Loucy (cell line): ENCODE results near the gene NKX2-3.

Experiments used
- H2AFZ ChIP-seq: fragments of 200-600 bp; sonication (generic); 2 replicates; pipeline ENCODE4 v1.6.0; 2016; ENCODE audit warnings: antibody characterized with exemption, mild to moderate bottlenecking, low read length, moderate library complexity
- H3F3A ChIP-seq: fragments of 200-600 bp; 2 replicates; pipeline ENCODE4 v1.6.0; 2016; ENCODE audit warnings: antibody characterized with exemption, low read depth, mild to moderate bottlenecking
- H3K27me3 ChIP-seq: fragments of 200-600 bp; sonication (generic); 2 replicates; pipeline ENCODE4 v1.6.1; 2014; ENCODE audit warnings: low read length, mild to moderate bottlenecking; ENCODE audit not compliant: insufficient read depth, poor library complexity, severe bottlenecking
- H3K36me3 ChIP-seq: fragments of 200-600 bp; sonication (generic); 2 replicates; pipeline ENCODE4 v1.6.1; 2016; ENCODE audit warnings: low read length; ENCODE audit not compliant: insufficient read depth
- H3K4me1 ChIP-seq: fragments of 200-600 bp; sonication (generic); 2 replicates; pipeline ENCODE4 v1.5.1; 2014; ENCODE audit warnings: low read length, mild to moderate bottlenecking; ENCODE audit not compliant: insufficient read depth, poor library complexity, severe bottlenecking
- H3K4me2 ChIP-seq: fragments of 200-600 bp; sonication (generic); 2 replicates; pipeline ENCODE4 v1.6.0; 2014; ENCODE audit warnings: antibody characterized with exemption, low read length, low read depth, mild to moderate bottlenecking; ENCODE audit not compliant: poor library complexity, severe bottlenecking
- H3K4me3 ChIP-seq: fragments of 200-600 bp; sonication (generic); 2 replicates; pipeline ENCODE4 v1.5.1; 2014; ENCODE audit warnings: low read length, mild to moderate bottlenecking, mixed read lengths; ENCODE audit not compliant: poor library complexity, severe bottlenecking
- H3K79me2 ChIP-seq: fragments of 200-600 bp; sonication (generic); 2 replicates; pipeline ENCODE4 v1.6.1; 2014; ENCODE audit warnings: low read length; ENCODE audit not compliant: insufficient read depth
- H3K9ac ChIP-seq: fragments of 200-600 bp; sonication (generic); 2 replicates; pipeline ENCODE4 v1.6.0; 2014; ENCODE audit warnings: mild to moderate bottlenecking, low read depth, low read length, moderate library complexity; ENCODE audit not compliant: poor library complexity, severe bottlenecking
- H3K9me2 ChIP-seq: fragments of 200-600 bp; sonication (generic); replicated peaks from 2 replicates; pipeline ENCODE4 v1.6.1; 2016; ENCODE audit warnings: low read depth, low read length, mixed read lengths
- H3K9me3 ChIP-seq: fragments of 200-600 bp; sonication (generic); 2 replicates; pipeline ENCODE4 v1.6.1; 2014; ENCODE audit warnings: mild to moderate bottlenecking, antibody characterized with exemption, low read length, low read depth; ENCODE audit not compliant: insufficient read depth
- H4K20me1 ChIP-seq: fragments of 200-600 bp; sonication (generic); 2 replicates; pipeline ENCODE4 v1.6.0; 2014; ENCODE audit warnings: antibody characterized with exemption, low read length, mild to moderate bottlenecking; ENCODE audit not compliant: insufficient read depth, poor library complexity, severe bottlenecking
- EZH2phosphoT487 ChIP-seq: fragments of 200-600 bp; IDR thresholded peaks from 2 replicates; pipeline ENCODE4 v1.6.1; 2018; ENCODE audit warnings: antibody characterized with exemption, mild to moderate bottlenecking, moderate library complexity, borderline replicate concordance
- TF ChIP-seq, protein P1 (sequence below): fragments of 200-600 bp; sonication (generic); conservative IDR thresholded peaks from 2 replicates; pipeline ENCODE4 v1.5.1; 2014; ENCODE audit warnings: mild to moderate bottlenecking, antibody characterized with exemption, low read length

NKX2-3 gene

DNA sequence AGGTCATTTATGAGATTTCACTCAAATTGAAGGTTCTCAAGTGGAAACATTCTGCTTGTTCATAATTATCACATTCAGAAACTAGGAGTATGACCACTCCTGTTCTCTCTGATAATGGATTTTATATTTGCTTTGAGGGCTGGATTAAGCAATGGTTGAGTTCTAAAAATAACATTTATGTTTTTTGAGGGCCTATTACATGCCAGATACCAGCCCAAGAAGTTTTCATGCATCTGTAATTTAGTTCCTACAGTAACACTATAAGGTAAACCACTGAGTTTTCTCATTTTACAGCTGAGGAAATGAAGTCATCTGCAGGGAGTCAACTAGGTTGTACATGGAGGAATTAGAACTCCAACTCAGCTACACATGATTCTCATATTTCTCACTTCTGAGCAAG, 25.5 kb upstream of the NKX2-3 start:
- Histone ChIP-seq H3K4me1 (no peaks in the 10 kb centered on the region), H4K20me1 (no peaks in the 10 kb centered on the region), H3K4me3 (no peak overlapping the region), H2AFZ (no peak overlapping the region), H3K36me3 (no peaks in the 10 kb centered on the region), H3K9ac (no peak overlapping the region), H3K4me2 (no peak overlapping the region), H3K27me3 (no peaks in the 10 kb centered on the region), H3K9me3 (no peaks in the 10 kb centered on the region), H3K9me2 (no peaks in the 10 kb centered on the region), H3K79me2 (no peaks in the 10 kb centered on the region), H3F3A (no peaks in the 10 kb centered on the region)
- TF ChIP-seq EZH2phosphoT487, result no peak
- TF ChIP-seq, protein P1, sequence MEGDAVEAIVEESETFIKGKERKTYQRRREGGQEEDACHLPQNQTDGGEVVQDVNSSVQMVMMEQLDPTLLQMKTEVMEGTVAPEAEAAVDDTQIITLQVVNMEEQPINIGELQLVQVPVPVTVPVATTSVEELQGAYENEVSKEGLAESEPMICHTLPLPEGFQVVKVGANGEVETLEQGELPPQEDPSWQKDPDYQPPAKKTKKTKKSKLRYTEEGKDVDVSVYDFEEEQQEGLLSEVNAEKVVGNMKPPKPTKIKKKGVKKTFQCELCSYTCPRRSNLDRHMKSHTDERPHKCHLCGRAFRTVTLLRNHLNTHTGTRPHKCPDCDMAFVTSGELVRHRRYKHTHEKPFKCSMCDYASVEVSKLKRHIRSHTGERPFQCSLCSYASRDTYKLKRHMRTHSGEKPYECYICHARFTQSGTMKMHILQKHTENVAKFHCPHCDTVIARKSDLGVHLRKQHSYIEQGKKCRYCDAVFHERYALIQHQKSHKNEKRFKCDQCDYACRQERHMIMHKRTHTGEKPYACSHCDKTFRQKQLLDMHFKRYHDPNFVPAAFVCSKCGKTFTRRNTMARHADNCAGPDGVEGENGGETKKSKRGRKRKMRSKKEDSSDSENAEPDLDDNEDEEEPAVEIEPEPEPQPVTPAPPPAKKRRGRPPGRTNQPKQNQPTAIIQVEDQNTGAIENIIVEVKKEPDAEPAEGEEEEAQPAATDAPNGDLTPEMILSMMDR, result no peak

DNA sequence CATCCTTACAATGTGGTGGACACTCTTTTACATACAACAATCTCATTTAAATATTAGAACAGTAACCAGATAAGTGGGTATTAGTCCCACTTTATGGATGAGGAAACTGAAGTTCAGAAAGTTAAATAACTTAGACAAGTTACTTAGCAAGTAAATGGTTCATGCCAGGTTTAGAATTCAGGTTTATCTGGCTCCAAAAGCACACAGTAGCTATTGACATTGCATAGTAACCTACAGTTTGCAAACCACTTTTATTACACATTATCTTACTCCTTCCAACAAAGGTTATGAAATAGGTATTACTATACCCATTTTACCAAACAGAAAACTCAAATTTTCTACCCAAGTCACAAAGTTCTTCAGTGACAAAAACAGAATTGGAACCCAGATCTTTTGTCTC, 19.7 kb upstream of the NKX2-3 start:
- TF ChIP-seq, protein P1, result no peak
- TF ChIP-seq EZH2phosphoT487, result no peak
- no peaks in the 10 kb centered on the region for H3K79me2 ChIP-seq
- H2AFZ ChIP-seq, result no peak overlapping the region

DNA sequence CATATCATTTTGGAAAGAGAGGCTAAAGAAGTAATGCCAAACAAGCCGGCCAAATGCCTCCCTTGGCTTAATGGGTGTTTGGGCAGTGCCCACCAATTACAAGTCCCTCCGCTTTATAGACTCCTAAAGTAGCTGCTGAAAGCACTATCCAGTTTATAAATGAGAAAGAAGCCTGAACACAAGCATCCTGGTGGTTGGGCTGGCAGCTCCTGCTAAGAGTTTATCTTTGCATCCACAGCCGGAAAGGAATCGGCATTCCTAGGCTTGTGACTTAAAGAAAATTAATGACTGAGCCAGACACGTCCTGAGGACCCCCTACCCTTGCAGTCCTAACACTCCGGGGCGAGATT, 13.1 kb upstream of the NKX2-3 start:
- Histone ChIP-seq H2AFZ (no peak overlapping the region), H3K4me1 (no peaks in the 10 kb centered on the region), H3K4me3 (no peak overlapping the region), H3K79me2 (no peaks in the 10 kb centered on the region), H3K9me3 (no peaks in the 10 kb centered on the region), H3K4me2 (no peak overlapping the region), H3K27me3 (no peaks in the 10 kb centered on the region), H3F3A (no peaks in the 10 kb centered on the region), H3K9me2 (no peaks in the 10 kb centered on the region), H3K9ac (no peak overlapping the region), H3K36me3 (no peaks in the 10 kb centered on the region), H4K20me1 (no peaks in the 10 kb centered on the region)
- no peak for TF ChIP-seq EZH2phosphoT487

More for the DNA sequence above, 19.7 kb upstream of the NKX2-3 start:
- H3F3A ChIP-seq, result no peaks in the 10 kb centered on the region
- no peak overlapping the region for H3K4me2 ChIP-seq
- H4K20me1 ChIP-seq, result no peaks in the 10 kb centered on the region
- H3K27me3 ChIP-seq, result no peaks in the 10 kb centered on the region
- H3K9ac ChIP-seq, result no peak overlapping the region
- no peaks in the 10 kb centered on the region for H3K9me2 ChIP-seq
- H3K36me3 ChIP-seq, result no peaks in the 10 kb centered on the region
- no peaks in the 10 kb centered on the region for H3K4me1 ChIP-seq
- no peaks in the 10 kb centered on the region for H3K9me3 ChIP-seq
- no peak overlapping the region for H3K4me3 ChIP-seq

DNA sequence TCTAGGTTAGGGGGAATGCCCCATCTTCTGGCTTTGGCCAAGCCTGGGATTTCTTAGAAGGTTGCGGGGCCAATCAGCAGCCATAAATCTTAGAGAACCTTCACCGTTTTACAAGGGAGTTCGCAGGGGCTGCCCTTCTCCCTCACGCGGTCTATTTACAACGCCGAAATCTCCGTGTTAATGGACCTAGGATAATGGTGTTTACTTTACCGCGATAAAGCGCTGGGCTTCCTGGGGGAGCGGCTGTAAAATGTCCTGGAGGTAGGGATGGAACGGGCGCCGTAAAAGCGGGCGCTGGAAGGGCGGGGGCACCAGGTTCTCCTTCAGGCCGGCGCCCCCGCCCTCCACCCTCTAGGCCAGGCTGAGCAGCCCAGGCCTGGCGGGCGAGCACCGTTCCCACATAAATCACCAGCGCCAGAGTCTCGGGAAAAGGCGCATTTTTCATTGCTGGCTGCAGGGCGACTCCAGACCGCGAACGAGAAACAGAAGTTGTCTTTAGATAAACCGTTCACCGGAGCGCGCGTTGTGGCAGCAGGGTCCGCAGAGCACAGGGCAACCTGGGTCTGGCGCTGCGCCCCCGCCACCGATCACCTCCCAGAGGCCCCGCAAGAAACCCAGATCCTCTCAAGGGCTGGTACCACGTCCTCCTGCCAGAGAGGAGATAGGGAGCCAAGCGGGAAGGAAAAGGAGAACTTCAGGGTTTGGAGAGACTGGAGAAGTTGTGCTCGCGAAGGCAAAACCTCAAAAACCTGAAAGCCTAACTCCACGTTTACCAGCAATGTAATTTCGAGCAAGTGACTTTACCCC, 12.5 kb upstream of the NKX2-3 start:
- Histone ChIP-seq H3K4me3 (no peak overlapping the region), H4K20me1 (no peaks in the 10 kb centered on the region), H3F3A (no peaks in the 10 kb centered on the region), H3K27me3 (no peaks in the 10 kb centered on the region), H3K9ac (no peak overlapping the region), H3K4me2 (no peak overlapping the region), H3K9me2 (no peaks in the 10 kb centered on the region), H3K4me1 (no peaks in the 10 kb centered on the region), H2AFZ (no peak overlapping the region), H3K9me3 (no peaks in the 10 kb centered on the region), H3K36me3 (no peaks in the 10 kb centered on the region), H3K79me2 (no peaks in the 10 kb centered on the region)
- TF ChIP-seq, protein P1, result no peak
- TF ChIP-seq EZH2phosphoT487, result no peak
